Lung (tissue), 12 donors: ENCODE data around the gene PIWIL4. TPM values are rescaled to one million over a fixed set of nuclear protein-coding genes. Genes with fewer than 3 reads are reported as not detected.

Experiments
- ATAC-seq: fragments of 200-7000 bp; cut with Tn5 transposase; one replicate; pipeline ENCODE4 v1.9.1; 2020; ENCODE audit warnings: moderate number of reproducible peaks; ENCODE audit not compliant: insufficient read depth, low FRiP score
- DNase-seq, 3 donors: peaks; one replicate each; pipeline ENCODE4 v3.0.0-alpha.2; 2013 to 2017
- H3K27ac ChIP-seq, 2 donors: one replicate each; pipeline ENCODE4 v1.5.1; 2013; ENCODE audit warnings: mild to moderate bottlenecking in 2 of 2, moderate library complexity in 2 of 2, control low read depth in 1 of 2, inconsistent platforms in 1 of 2, low read depth in 1 of 2, low read length in 1 of 2
- H3K27me3 ChIP-seq, 3 donors: one replicate each; pipeline ENCODE4 v1.5.1; 2013; ENCODE audit warnings: low read length in 2 of 3; ENCODE audit not compliant: control insufficient read depth in 3 of 3, insufficient read depth in 3 of 3
- H3K36me3 ChIP-seq, 4 donors: one replicate each; pipeline ENCODE4 v1.5.1; 2013; ENCODE audit warnings: low read length in 4 of 4, mild to moderate bottlenecking in 1 of 4, moderate library complexity in 1 of 4; ENCODE audit not compliant: control insufficient read depth in 4 of 4, insufficient read depth in 4 of 4
- H3K4me1 ChIP-seq, 5 donors: one replicate each; pipeline ENCODE4 v1.5.1; 2013; ENCODE audit warnings: low read length in 5 of 5, mild to moderate bottlenecking in 2 of 5, moderate library complexity in 1 of 5; ENCODE audit not compliant: control insufficient read depth in 5 of 5, insufficient read depth in 5 of 5
- H3K4me3 ChIP-seq: one replicate; pipeline ENCODE4 v1.5.1; 2013; ENCODE audit warnings: mild to moderate bottlenecking, control low read depth, moderate library complexity
- H3K9ac ChIP-seq, 2 donors: one replicate each; pipeline ENCODE4 v1.5.1; 2013; ENCODE audit warnings: low read length in 2 of 2, control low read depth in 1 of 2; ENCODE audit not compliant: insufficient read depth in 1 of 2
- H3K9me3 ChIP-seq, 4 donors: one replicate each; pipeline ENCODE4 v1.5.1; 2013; ENCODE audit warnings: low read length in 3 of 4, mild to moderate bottlenecking in 1 of 4, moderate library complexity in 1 of 4; ENCODE audit not compliant: control insufficient read depth in 4 of 4, insufficient read depth in 3 of 4
- CTCF ChIP-seq: IDR thresholded peaks from 2 replicates; pipeline ENCODE4 v1.5.1; 2012; ENCODE audit warnings: mild to moderate bottlenecking; ENCODE audit errors: control extremely low read depth, extremely low read depth
- WGBS, 2 donors: extraction: QIAGEN DNeasy Blood & Tissue Kit; methylation state at CpG; one replicate each; pipeline ENCODE4 v1.1.7; 2013; 5-methylcytosine and 5-hydroxymethylcytosine counted together
- polyA plus RNA-seq, 2 donors: library from polyadenylated mRNA; stranded (reverse); fragments of 200-250 nt; gene quantifications; one replicate each; pipeline ENCODE4 v1.2.1, GENCODE V29; 2013
- total RNA-seq, 2 donors: library from RNA; depleted of rRNA in 1 of 2; stranded (reverse); fragments of >200 nt in 1 of 2; gene quantifications; one replicate each; pipeline ENCODE4 v1.2.1, GENCODE V29; 2014 to 2021
- donor health status: control.
- donor health status: control.
- donor health status: Bipolar disorder and iron deficiency.
- donor health status: healthy.
- donor health status: DM: yes; HTN: yes; CAD: no.

Gene PIWIL4
- total and polyA plus RNA-seq, 4 donors, result 1.8 to 5.8 (median 3.1) TPM

- WGBS, 2 donors, result 49 to 69% methylated on average over 3 of the region's 3 CpGs
- Histone ChIP-seq H3K9me3 (no peaks in the 10 kb centered on the region), H3K4me1 (peaks cover 0 to 8% (median 0%) of the 10 kb centered on the region in 5 donors), H3K9ac (no peak overlapping the region), H3K27me3 (no peaks in the 10 kb centered on the region), H3K4me3 (no peak overlapping the region), H3K27ac (no peak overlapping the region), H3K36me3 (no peaks in the 10 kb centered on the region)
- DNase-seq, result no peak
- no peak for ATAC-seq
- no peak for TF ChIP-seq CTCF
Observed at GRCh38 chr11:94577841-94578240, 10.7 kb downstream of the PIWIL4 start.

GRCh38 chr11:94581926-94582325 is 14.8 kb downstream of the PIWIL4 start:
- no peak for ATAC-seq
- H3K4me1 ChIP-seq, result no peaks in the 10 kb centered on the region
- no peak for TF ChIP-seq CTCF
- H3K4me3 ChIP-seq, result no peak overlapping the region
- no peaks in the 10 kb centered on the region for H3K36me3 ChIP-seq
- DNase-seq, result no peak
- H3K9me3 ChIP-seq, result no peaks in the 10 kb centered on the region
- H3K27me3 ChIP-seq, result no peaks in the 10 kb centered on the region
- H3K27ac ChIP-seq, result no peak overlapping the region
- whole genome bisulfite sequencing, 2 donors, result 0 to 81% methylated on average over 1 of the region's 1 CpG
- H3K9ac ChIP-seq, result no peak overlapping the region

- WGBS, 2 donors, result 43 to 65% methylated on average over 4 of the region's 4 CpGs
- TF ChIP-seq CTCF, result no peak
- no peaks in the 10 kb centered on the region for H3K27me3 ChIP-seq
- no peak overlapping the region for H3K9ac ChIP-seq
- peaks cover 0 to 3% (median 0%) of the 10 kb centered on the region in 5 donors for H3K4me1 ChIP-seq
- no peak for DNase-seq
- no peak overlapping the region for H3K4me3 ChIP-seq
- ATAC-seq, result no peak
- H3K9me3 ChIP-seq, result no peaks in the 10 kb centered on the region
- H3K36me3 ChIP-seq, result no peaks in the 10 kb centered on the region
- no peak overlapping the region for H3K27ac ChIP-seq
Observed at GRCh38 chr11:94583213-94583865, 16.2 kb downstream of the PIWIL4 start.
